ENCODE results near the gene TMEM143. TPM values are rescaled to one million over a fixed set of nuclear protein-coding genes. Genes with fewer than 3 reads are reported as not detected.

TMEM143 gene
- polyA plus RNA-seq, 3 donors, result 1.7 to 11.9 (median 2.1) TPM

DNA sequence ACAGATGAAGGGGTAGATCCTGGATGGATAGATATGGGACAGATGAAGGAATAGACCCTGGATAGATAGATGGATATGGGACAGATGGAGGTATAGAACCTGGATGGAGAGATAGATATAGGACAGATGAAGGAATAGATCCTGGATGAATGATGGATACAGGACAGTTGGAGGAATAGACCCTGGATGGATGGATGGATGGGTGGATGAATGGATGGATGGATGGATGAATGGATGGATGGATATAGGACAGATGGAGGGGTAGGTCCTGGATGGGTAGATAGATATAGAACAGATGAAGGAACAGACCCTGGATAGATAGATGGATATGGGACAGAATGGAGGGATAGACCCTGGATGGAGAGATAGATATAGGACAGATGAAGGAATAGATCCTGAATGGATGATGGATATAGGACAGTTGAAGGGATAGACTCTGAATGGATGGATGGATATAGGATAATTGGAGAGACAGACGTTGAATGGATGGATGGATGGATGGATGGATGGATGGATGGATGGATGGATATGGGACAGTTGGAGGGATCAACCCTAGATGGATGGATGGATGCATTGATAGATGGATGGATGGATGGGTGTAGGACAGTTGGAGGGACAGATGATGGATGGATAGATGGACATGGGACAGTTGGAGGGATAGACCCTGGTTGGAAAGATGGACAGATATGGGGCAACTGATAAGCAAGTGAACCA lies 61.7 kb downstream of the TMEM143 start:
- Histone ChIP-seq H3K4me1 (ENCODE audit: control insufficient read depth in 1 of 2, insufficient read depth in 2 of 2, low read length in 2 of 2) (no peaks in the 10 kb centered on the region), H3K4me3 (replicated peaks in 1 of 3; ENCODE audit: low read depth in 2 of 3, low read length in 3 of 3) (no peak overlapping the region), H3K27me3 (ENCODE audit: control insufficient read depth in 2 of 2, insufficient read depth in 2 of 2, low read length in 2 of 2) (no peaks in the 10 kb centered on the region), H3K4me2 (replicated peaks; ENCODE audit: extremely low read depth, low read length, poor library complexity, severe bottlenecking) (no peak overlapping the region), H2AFZ (ENCODE audit: insufficient read depth, low read depth, low read length, poor library complexity, severe bottlenecking) (no peak overlapping the region), H4K20me1 (ENCODE audit: insufficient read depth, low read length) (no peaks in the 10 kb centered on the region), H3K9me3 (replicated peaks in 1 of 2; ENCODE audit: control insufficient read depth in 1 of 2, insufficient read depth in 1 of 2, low read length in 2 of 2) (no peaks in the 10 kb centered on the region), H3K79me2 (ENCODE audit: insufficient read depth, low read length) (no peaks in the 10 kb centered on the region), H3K27ac (ENCODE audit: low read depth in 1 of 2, low read length in 2 of 2) (no peak overlapping the region), H3K36me3 (replicated peaks in 1 of 2; ENCODE audit: control insufficient read depth in 1 of 2, insufficient read depth in 2 of 2, low read length in 2 of 2) (no peaks in the 10 kb centered on the region), H3K9ac (ENCODE audit: insufficient read depth, low read length, poor library complexity, severe bottlenecking) (no peak overlapping the region)
- TF ChIP-seq, protein P1, sequence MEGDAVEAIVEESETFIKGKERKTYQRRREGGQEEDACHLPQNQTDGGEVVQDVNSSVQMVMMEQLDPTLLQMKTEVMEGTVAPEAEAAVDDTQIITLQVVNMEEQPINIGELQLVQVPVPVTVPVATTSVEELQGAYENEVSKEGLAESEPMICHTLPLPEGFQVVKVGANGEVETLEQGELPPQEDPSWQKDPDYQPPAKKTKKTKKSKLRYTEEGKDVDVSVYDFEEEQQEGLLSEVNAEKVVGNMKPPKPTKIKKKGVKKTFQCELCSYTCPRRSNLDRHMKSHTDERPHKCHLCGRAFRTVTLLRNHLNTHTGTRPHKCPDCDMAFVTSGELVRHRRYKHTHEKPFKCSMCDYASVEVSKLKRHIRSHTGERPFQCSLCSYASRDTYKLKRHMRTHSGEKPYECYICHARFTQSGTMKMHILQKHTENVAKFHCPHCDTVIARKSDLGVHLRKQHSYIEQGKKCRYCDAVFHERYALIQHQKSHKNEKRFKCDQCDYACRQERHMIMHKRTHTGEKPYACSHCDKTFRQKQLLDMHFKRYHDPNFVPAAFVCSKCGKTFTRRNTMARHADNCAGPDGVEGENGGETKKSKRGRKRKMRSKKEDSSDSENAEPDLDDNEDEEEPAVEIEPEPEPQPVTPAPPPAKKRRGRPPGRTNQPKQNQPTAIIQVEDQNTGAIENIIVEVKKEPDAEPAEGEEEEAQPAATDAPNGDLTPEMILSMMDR (IDR thresholded peaks at IDR 0.05), result no peak
- Mint-ChIP-seq H3K27me3 (ENCODE audit: low read depth in 3 of 3) (peaks cover 2 to 4% (median 2%) of the 10 kb centered on the region in 3 donors), H3K4me1 (no peaks in the 10 kb centered on the region), H3K4me3 (no peak overlapping the region), H3K27ac (no peak overlapping the region), H3K36me3 (no peaks in the 10 kb centered on the region), H3K9me3 (no peaks in the 10 kb centered on the region)
- intact Hi-C loops (cut with micrococcal nuclease), result no loop called here
- no peak for DNase-seq
- 94% methylated on average over 1 of the region's 1 CpG for WGBS (ENCODE audit: insufficient coverage)

DNA sequence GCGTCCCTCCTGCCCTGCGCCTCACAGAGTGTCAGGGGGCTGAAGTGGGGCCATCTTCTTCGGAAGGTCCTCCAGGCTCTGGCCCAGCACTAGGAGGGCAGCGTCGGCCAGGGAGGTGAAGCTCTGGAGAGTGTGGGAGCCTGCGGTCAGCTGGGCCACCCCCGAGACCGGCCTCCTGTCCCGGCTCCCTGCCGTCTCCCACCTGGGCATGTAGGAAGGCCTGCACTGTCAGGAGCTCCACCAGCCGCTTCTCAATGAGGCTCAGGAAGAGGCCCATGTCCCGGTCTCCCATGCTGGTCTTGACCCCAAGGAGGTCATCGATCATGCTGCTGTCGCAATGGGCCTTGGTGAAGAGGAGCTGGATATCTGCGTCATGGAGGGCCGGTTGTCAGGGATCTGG lies 65.8 kb downstream of the TMEM143 start:
- Histone ChIP-seq H3K27ac (ENCODE audit: low read depth in 1 of 2, low read length in 2 of 2) (no peak overlapping the region), H3K27me3 (ENCODE audit: control insufficient read depth in 2 of 2, insufficient read depth in 2 of 2, low read length in 2 of 2) (no peaks in the 10 kb centered on the region), H3K4me3 (replicated peaks in 1 of 3; ENCODE audit: low read depth in 2 of 3, low read length in 3 of 3) (no peak overlapping the region), H2AFZ (ENCODE audit: insufficient read depth, low read depth, low read length, poor library complexity, severe bottlenecking) (no peak overlapping the region), H3K4me2 (replicated peaks; ENCODE audit: extremely low read depth, low read length, poor library complexity, severe bottlenecking) (no peak overlapping the region), H3K9ac (ENCODE audit: insufficient read depth, low read length, poor library complexity, severe bottlenecking) (no peak overlapping the region), H3K36me3 (replicated peaks in 1 of 2; ENCODE audit: control insufficient read depth in 1 of 2, insufficient read depth in 2 of 2, low read length in 2 of 2) (no peaks in the 10 kb centered on the region), H3K79me2 (ENCODE audit: insufficient read depth, low read length) (no peaks in the 10 kb centered on the region), H3K4me1 (ENCODE audit: control insufficient read depth in 1 of 2, insufficient read depth in 2 of 2, low read length in 2 of 2) (no peaks in the 10 kb centered on the region), H3K9me3 (replicated peaks in 1 of 2; ENCODE audit: control insufficient read depth in 1 of 2, insufficient read depth in 1 of 2, low read length in 2 of 2) (no peaks in the 10 kb centered on the region), H4K20me1 (ENCODE audit: insufficient read depth, low read length) (no peaks in the 10 kb centered on the region)
- H3K9me3 Mint-ChIP-seq, result no peaks in the 10 kb centered on the region
- WGBS (ENCODE audit: insufficient coverage), result 93% methylated on average over 12 of the region's 16 CpGs
- no peaks in the 10 kb centered on the region for H3K4me1 Mint-ChIP-seq
- peaks cover 4 to 7% (median 7%) of the 10 kb centered on the region in 3 donors for H3K27me3 Mint-ChIP-seq (ENCODE audit: low read depth in 3 of 3)
- intact Hi-C loops (cut with micrococcal nuclease), result loop anchor here (10.0 kb wide), 1 partner anchor 193 kb away; no protein-coding TSS in a partner anchor
- TF ChIP-seq, protein P1 (IDR thresholded peaks at IDR 0.05), result no peak
- H3K27ac Mint-ChIP-seq, result no peak overlapping the region
- H3K36me3 Mint-ChIP-seq, result no peaks in the 10 kb centered on the region
- DNase-seq, result no peak
- no peak overlapping the region for H3K4me3 Mint-ChIP-seq

Measured in CD14-positive monocyte (primary cell).